PFSK-1 (cell line): ENCODE measurements around the gene HDAC11.

Experiments used
- POLR2AphosphoS5 ChIP-seq: IDR thresholded peaks from 2 replicates; pipeline ENCODE4 v1.6.1; 2012; ENCODE audit warnings: low read depth, mild to moderate bottlenecking, control low read depth, low read length, moderate library complexity
- REST ChIP-seq, 2 experiments: IDR thresholded peaks; 2 replicates each; pipeline versions ENCODE4 v1.6.1 to v1.8.0; 2011 to 2012; ENCODE audit warnings: low read depth in 2 of 2, low read length in 2 of 2, control low read depth in 1 of 2, inconsistent platforms in 1 of 2, mild to moderate bottlenecking in 1 of 2, moderate library complexity in 1 of 2; ENCODE audit not compliant: insufficient read depth in 1 of 2
- SIN3A ChIP-seq: IDR thresholded peaks from 2 replicates; pipeline ENCODE4 v1.6.1; 2012; ENCODE audit warnings: mild to moderate bottlenecking, low read length, moderate library complexity, borderline replicate concordance; ENCODE audit not compliant: insufficient read depth
- TAF1 ChIP-seq: IDR thresholded peaks from 2 replicates; pipeline ENCODE4 v1.6.1; 2012; ENCODE audit warnings: low read length, control low read depth, borderline replicate concordance; ENCODE audit not compliant: insufficient read depth

GRCh38 chr3:13555753-13556152 lies 75.6 kb downstream of the HDAC11 start:
- TF ChIP-seq SIN3A (no peak), POLR2AphosphoS5 (no peak), TAF1 (no peak), REST (IDR thresholded peaks at IDR 0.05; ENCODE audit: insufficient read depth in 1 of 2, low read depth in 2 of 2, low read length in 2 of 2) (no peak)
